ENCODE results near the gene EFR3B.
"Not testable (repeated sequence)": the region's sequence is repeated elsewhere in the genome, so short reads cannot be mapped to it uniquely, and the experiment has no call there.

Gene EFR3B

GRCh38 chr2:25115249-25115883 is 73.5 kb downstream of the EFR3B start:
- no peak for DNase-seq

GRCh38 chr2:25115902-25116301 is 74.0 kb downstream of the EFR3B start:
- no peak for DNase-seq

GRCh38 chr2:25116956-25117355 is 75.1 kb downstream of the EFR3B start:
- DNase-seq: no peak

- no peak for DNase-seq
Measured at GRCh38 chr2:25119263-25119662, 77.4 kb downstream of the EFR3B start.

- no peak for DNase-seq
Measured at GRCh38 chr2:25122367-25122766, 80.5 kb downstream of the EFR3B start.

- DNase-seq: no peak
Measured at GRCh38 chr2:25123682-25124081, 81.8 kb downstream of the EFR3B start.

GRCh38 chr2:25125189-25125588 is 83.3 kb downstream of the EFR3B start:
- DNase-seq: no peak

GRCh38 chr2:25125976-25126375 is 84.1 kb downstream of the EFR3B start:
- DNase-seq: no peak

- DNase-seq: not testable (repeated sequence)
Measured at GRCh38 chr2:25127071-25127470, 85.2 kb downstream of the EFR3B start.

- DNase-seq: no peak
Measured at GRCh38 chr2:25127646-25128045, 85.8 kb downstream of the EFR3B start.

- no peak for DNase-seq
Measured at GRCh38 chr2:25129901-25130520, 88.1 kb downstream of the EFR3B start.

GRCh38 chr2:25131253-25131566 is 89.3 kb downstream of the EFR3B start:
- no peak for DNase-seq

GRCh38 chr2:25131567-25132298 is 89.9 kb downstream of the EFR3B start:
- no peak for DNase-seq

- DNase-seq: no peak
Measured at GRCh38 chr2:25132299-25132635, 90.4 kb downstream of the EFR3B start.

- no peak for DNase-seq
Measured at GRCh38 chr2:25132693-25133092, 90.8 kb downstream of the EFR3B start.

- not testable (repeated sequence) for DNase-seq
Measured at GRCh38 chr2:25140535-25140934, 98.7 kb downstream of the EFR3B start.

- DNase-seq: no peak
Measured at GRCh38 chr2:25141120-25141519, 99.2 kb downstream of the EFR3B start.

- no peak for DNase-seq
Measured at GRCh38 chr2:25145803-25146202, 103.9 kb downstream of the EFR3B start.

GRCh38 chr2:25146896-25147295 is 105.0 kb downstream of the EFR3B start:
- no peak for DNase-seq

GRCh38 chr2:25149646-25150045 is 107.8 kb downstream of the EFR3B start:
- DNase-seq: no peak

- DNase-seq: not testable (repeated sequence)
Measured at GRCh38 chr2:25150993-25151392, 109.1 kb downstream of the EFR3B start.

GRCh38 chr2:25151718-25152117 is 109.8 kb downstream of the EFR3B start:
- DNase-seq: no peak

GRCh38 chr2:25155401-25155800 is 113.5 kb downstream of the EFR3B start:
- no peak for DNase-seq

GRCh38 chr2:25158096-25158852 is 116.4 kb downstream of the EFR3B start:
- no peak for DNase-seq
